Sigmoid colon (tissue), 4 donors: ENCODE results near the gene RHBDD3.

ENCODE experiments used
- CTCF ChIP-seq, 4 experiments: fragments of 450-650 bp in 3 of 4; fragments of 200-600 bp in 1 of 4; IDR thresholded peaks; one replicate each; pipeline ENCODE4 v1.5.1; 2016 to 2019; ENCODE audit warnings: antibody characterized with exemption in 4 of 4, mild to moderate bottlenecking in 3 of 4, moderate library complexity in 2 of 4
- POLR2A ChIP-seq, 2 donors: fragments of 450-650 bp; IDR thresholded peaks; one replicate each; pipeline ENCODE4 v1.6.1; 2016; ENCODE audit warnings: antibody characterized with exemption in 2 of 2, mild to moderate bottlenecking in 2 of 2, moderate library complexity in 2 of 2
- POLR2AphosphoS5 ChIP-seq, 4 donors: sonication (generic); formaldehyde crosslinking; IDR thresholded peaks; one replicate each; pipeline ENCODE4 v1.6.1; 2017; ENCODE audit warnings: antibody characterized with exemption in 4 of 4

DNA sequence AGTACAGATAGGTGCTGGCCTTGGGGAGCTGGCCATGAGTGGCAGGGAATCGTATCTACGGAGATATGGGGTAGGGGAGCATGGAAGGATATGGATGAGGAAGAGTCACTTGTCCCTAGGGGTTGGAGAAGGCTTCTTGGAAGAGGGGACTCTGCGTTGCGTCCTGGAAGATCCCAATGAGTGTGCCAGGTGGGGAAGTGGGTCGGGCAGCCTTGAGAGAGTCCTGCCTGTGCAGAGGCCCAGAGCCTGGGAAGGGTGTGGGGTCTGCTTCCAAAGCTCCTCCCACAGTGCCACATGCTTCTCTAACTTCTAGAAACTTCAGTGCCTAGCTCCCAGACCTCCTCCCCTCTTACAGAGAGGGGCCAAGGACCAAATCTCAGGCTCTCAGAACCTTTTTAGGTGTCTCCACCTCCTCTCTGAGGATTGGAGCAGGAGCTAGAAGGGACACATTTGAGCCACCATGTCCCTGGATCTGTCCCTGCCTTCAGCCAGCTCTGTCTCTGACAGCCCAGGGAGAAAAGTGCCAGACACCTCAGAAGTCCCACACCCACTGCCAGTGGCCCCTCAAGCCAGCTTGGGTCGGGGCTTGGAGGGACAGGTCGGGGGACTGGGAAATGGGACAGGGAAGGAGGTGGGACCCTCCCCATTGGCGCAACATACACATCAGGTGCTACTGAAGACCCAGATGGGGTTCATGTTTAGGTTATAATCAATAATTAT is 11.0 kb downstream of the RHBDD3 start:
- TF ChIP-seq CTCF (IDR thresholded peaks at IDR 0.05), result no peak
- no peak for TF ChIP-seq POLR2AphosphoS5 (IDR thresholded peaks at IDR 0.05)
- TF ChIP-seq POLR2A (IDR thresholded peaks at IDR 0.05), result no peak
